Measurements from ENCODE around the gene ABI2.
"Not testable (repeated sequence)": the region's sequence is repeated elsewhere in the genome, so short reads cannot be mapped to it uniquely, and the experiment has no call there.

The ABI2 gene

GRCh38 chr2:203379156-203379555 lies 51.0 kb downstream of the ABI2 start:
- DNase-seq: no peak
- no peaks in the 10 kb centered on the region for H4K20me1 ChIP-seq (ENCODE audit: insufficient read depth, low read length)
- no peaks in the 10 kb centered on the region for H3K79me2 ChIP-seq (ENCODE audit: low read length)
- no peaks in the 10 kb centered on the region for H3K27me3 ChIP-seq (replicated peaks; ENCODE audit: insufficient read depth, low read length)
- no peak overlapping the region for H3K4me3 ChIP-seq (ENCODE audit: low read length)
- no peak overlapping the region for H3K9ac ChIP-seq (ENCODE audit: low read length)
- no peaks in the 10 kb centered on the region for H3K9me3 ChIP-seq (replicated peaks; ENCODE audit: insufficient read depth, low read length)
- no peaks in the 10 kb centered on the region; the same call in 1 of the 2 replicates for H3F3A ChIP-seq (ENCODE audit: insufficient read depth, low read length)
- H3K27ac ChIP-seq (ENCODE audit: low read length): no peak overlapping the region
- TF ChIP-seq, protein P1, sequence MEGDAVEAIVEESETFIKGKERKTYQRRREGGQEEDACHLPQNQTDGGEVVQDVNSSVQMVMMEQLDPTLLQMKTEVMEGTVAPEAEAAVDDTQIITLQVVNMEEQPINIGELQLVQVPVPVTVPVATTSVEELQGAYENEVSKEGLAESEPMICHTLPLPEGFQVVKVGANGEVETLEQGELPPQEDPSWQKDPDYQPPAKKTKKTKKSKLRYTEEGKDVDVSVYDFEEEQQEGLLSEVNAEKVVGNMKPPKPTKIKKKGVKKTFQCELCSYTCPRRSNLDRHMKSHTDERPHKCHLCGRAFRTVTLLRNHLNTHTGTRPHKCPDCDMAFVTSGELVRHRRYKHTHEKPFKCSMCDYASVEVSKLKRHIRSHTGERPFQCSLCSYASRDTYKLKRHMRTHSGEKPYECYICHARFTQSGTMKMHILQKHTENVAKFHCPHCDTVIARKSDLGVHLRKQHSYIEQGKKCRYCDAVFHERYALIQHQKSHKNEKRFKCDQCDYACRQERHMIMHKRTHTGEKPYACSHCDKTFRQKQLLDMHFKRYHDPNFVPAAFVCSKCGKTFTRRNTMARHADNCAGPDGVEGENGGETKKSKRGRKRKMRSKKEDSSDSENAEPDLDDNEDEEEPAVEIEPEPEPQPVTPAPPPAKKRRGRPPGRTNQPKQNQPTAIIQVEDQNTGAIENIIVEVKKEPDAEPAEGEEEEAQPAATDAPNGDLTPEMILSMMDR (IDR thresholded peaks at IDR 0.05; ENCODE audit: low read length): no peak
- no peak for TF ChIP-seq EZH2 (optimal IDR thresholded peaks at IDR 0.05; ENCODE audit: low read depth, low read length)
- TF ChIP-seq EZH2phosphoT487 (IDR thresholded peaks at IDR 0.05; ENCODE audit: low read length): no peak
- no peaks in the 10 kb centered on the region for H3K4me1 ChIP-seq (ENCODE audit: low read length)
- H3K4me2 ChIP-seq (ENCODE audit: low read depth, low read length): no peak overlapping the region
- H3K36me3 ChIP-seq (replicated peaks; ENCODE audit: insufficient read depth, low read length): no peaks in the 10 kb centered on the region
- no peak overlapping the region for H2AFZ ChIP-seq (ENCODE audit: low read length)
- H3K9me2 ChIP-seq (replicated peaks; ENCODE audit: insufficient read depth, low read length): no peaks in the 10 kb centered on the region

- no peaks in the 10 kb centered on the region for H4K20me1 ChIP-seq (ENCODE audit: insufficient read depth, low read length)
- H3K4me3 ChIP-seq (ENCODE audit: low read length): no peak overlapping the region
- no peak overlapping the region for H3K27ac ChIP-seq (ENCODE audit: low read length)
- H3K9ac ChIP-seq (ENCODE audit: low read length): no peak overlapping the region
- H3F3A ChIP-seq (ENCODE audit: insufficient read depth, low read length): no peaks in the 10 kb centered on the region; the same call in 1 of the 2 replicates
- H3K4me1 ChIP-seq (ENCODE audit: low read length): no peaks in the 10 kb centered on the region
- TF ChIP-seq, protein P1 (IDR thresholded peaks at IDR 0.05; ENCODE audit: low read length): no peak
- H3K9me3 ChIP-seq (replicated peaks; ENCODE audit: insufficient read depth, low read length): no peaks in the 10 kb centered on the region
- H3K9me2 ChIP-seq (replicated peaks; ENCODE audit: insufficient read depth, low read length): no peaks in the 10 kb centered on the region
- no peaks in the 10 kb centered on the region for H3K27me3 ChIP-seq (replicated peaks; ENCODE audit: insufficient read depth, low read length)
- DNase-seq: no peak
- H2AFZ ChIP-seq (ENCODE audit: low read length): no peak overlapping the region
- no peaks in the 10 kb centered on the region for H3K79me2 ChIP-seq (ENCODE audit: low read length)
- H3K36me3 ChIP-seq (replicated peaks; ENCODE audit: insufficient read depth, low read length): no peaks in the 10 kb centered on the region
- H3K4me2 ChIP-seq (ENCODE audit: low read depth, low read length): no peak overlapping the region
Observed at GRCh38 chr2:203383038-203383437, 54.8 kb downstream of the ABI2 start.

DNA sequence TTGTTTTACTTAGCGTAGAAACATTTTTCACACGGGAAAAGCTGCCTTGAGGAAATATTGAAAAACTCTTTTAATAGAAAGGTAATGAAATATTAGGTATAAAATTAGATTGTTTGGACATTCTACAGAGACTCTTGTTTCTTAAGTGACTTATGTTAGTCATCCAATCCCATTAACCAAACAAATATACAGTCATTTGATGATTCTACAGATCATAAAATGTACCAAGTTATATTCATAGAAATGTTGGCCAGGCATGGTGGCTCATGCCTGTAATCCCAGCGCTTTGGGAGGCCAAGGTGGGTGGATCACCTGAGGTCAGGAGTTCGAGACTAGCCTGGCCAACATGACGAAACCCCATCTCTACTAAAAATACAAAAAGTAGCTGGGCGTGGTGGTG lies 60.0 kb downstream of the ABI2 start:
- H2AFZ ChIP-seq (ENCODE audit: low read length); H3K9me2 ChIP-seq (replicated peaks; ENCODE audit: insufficient read depth, low read length); H3K4me1 ChIP-seq (ENCODE audit: low read length); H3K36me3 ChIP-seq (replicated peaks; ENCODE audit: insufficient read depth, low read length); H3K27ac ChIP-seq (ENCODE audit: low read length); H3K4me3 ChIP-seq (ENCODE audit: low read length); H3F3A ChIP-seq (ENCODE audit: insufficient read depth, low read length); H3K9me3 ChIP-seq (replicated peaks; ENCODE audit: insufficient read depth, low read length); H3K9ac ChIP-seq (ENCODE audit: low read length); H4K20me1 ChIP-seq (ENCODE audit: insufficient read depth, low read length); DNase-seq; H3K79me2 ChIP-seq (ENCODE audit: low read length); H3K4me2 ChIP-seq (ENCODE audit: low read depth, low read length); H3K27me3 ChIP-seq (replicated peaks; ENCODE audit: insufficient read depth, low read length): not testable (repeated sequence)

- H3K4me2 ChIP-seq (ENCODE audit: low read depth, low read length): no peak overlapping the region
- no peaks in the 10 kb centered on the region for H3K79me2 ChIP-seq (ENCODE audit: low read length)
- no peak overlapping the region for H2AFZ ChIP-seq (ENCODE audit: low read length)
- H3F3A ChIP-seq (ENCODE audit: insufficient read depth, low read length): no peaks in the 10 kb centered on the region
- no peaks in the 10 kb centered on the region for H3K4me1 ChIP-seq (ENCODE audit: low read length)
- H4K20me1 ChIP-seq (ENCODE audit: insufficient read depth, low read length): no peaks in the 10 kb centered on the region
- no peaks in the 10 kb centered on the region for H3K27me3 ChIP-seq (replicated peaks; ENCODE audit: insufficient read depth, low read length)
- no peak for DNase-seq
- TF ChIP-seq, protein P1 (IDR thresholded peaks at IDR 0.05; ENCODE audit: low read length): no peak
- TF ChIP-seq EZH2 (optimal IDR thresholded peaks at IDR 0.05; ENCODE audit: low read depth, low read length) (no peak), EZH2phosphoT487 (IDR thresholded peaks at IDR 0.05; ENCODE audit: low read length) (no peak)
- no peaks in the 10 kb centered on the region for H3K9me2 ChIP-seq (replicated peaks; ENCODE audit: insufficient read depth, low read length)
- no peaks in the 10 kb centered on the region for H3K36me3 ChIP-seq (replicated peaks; ENCODE audit: insufficient read depth, low read length)
- no peak overlapping the region for H3K27ac ChIP-seq (ENCODE audit: low read length)
- H3K9me3 ChIP-seq (replicated peaks; ENCODE audit: insufficient read depth, low read length): no peaks in the 10 kb centered on the region
- no peak overlapping the region for H3K9ac ChIP-seq (ENCODE audit: low read length)
- H3K4me3 ChIP-seq (ENCODE audit: low read length): no peak overlapping the region
Observed at GRCh38 chr2:203394519-203395227, 66.5 kb downstream of the ABI2 start.

Measured in MM.1S (cell line).